AG09309 (cell line): ENCODE results near the gene AFTPH.

Experiments
- DNase-seq: peaks from one replicate; pipeline ENCODE4 v3.0.0-alpha.2; 2010; ENCODE audit warnings: low read depth
- H3K4me3 ChIP-seq: 2 replicates; pipeline ENCODE4 v1.5.1; 2011; ENCODE audit warnings: mild to moderate bottlenecking, low read depth, low read length, moderate library complexity; ENCODE audit not compliant: control insufficient read depth
- CTCF ChIP-seq: IDR thresholded peaks from 2 replicates; pipeline ENCODE4 v1.5.1; 2011; ENCODE audit warnings: mild to moderate bottlenecking, low read depth, low read length, inconsistent platforms; ENCODE audit not compliant: insufficient read depth, control insufficient read depth; ENCODE audit errors: missing control alignments

AFTPH gene

DNA sequence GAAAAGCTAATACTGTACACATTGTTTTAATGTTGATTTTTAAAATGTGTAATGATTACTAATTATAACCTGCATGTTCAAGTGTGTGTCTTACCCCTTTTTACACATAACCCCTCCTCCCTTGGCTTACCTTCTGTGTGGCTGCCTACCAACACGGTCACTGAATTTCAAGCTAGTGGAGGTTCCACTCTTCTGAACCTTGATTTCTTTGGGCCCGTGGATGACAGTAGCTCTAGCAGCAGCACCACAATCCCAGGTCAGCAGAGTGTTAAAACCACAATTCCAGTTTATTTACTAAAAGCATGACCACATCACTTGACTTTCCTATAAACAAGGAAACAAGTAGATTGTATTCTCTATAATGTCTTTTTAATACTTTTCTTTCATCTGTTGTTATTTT is 56.9 kb downstream of the AFTPH start:
- no peak overlapping the region for H3K4me3 ChIP-seq
- no peak for TF ChIP-seq CTCF
- DNase-seq, result no peak

DNA sequence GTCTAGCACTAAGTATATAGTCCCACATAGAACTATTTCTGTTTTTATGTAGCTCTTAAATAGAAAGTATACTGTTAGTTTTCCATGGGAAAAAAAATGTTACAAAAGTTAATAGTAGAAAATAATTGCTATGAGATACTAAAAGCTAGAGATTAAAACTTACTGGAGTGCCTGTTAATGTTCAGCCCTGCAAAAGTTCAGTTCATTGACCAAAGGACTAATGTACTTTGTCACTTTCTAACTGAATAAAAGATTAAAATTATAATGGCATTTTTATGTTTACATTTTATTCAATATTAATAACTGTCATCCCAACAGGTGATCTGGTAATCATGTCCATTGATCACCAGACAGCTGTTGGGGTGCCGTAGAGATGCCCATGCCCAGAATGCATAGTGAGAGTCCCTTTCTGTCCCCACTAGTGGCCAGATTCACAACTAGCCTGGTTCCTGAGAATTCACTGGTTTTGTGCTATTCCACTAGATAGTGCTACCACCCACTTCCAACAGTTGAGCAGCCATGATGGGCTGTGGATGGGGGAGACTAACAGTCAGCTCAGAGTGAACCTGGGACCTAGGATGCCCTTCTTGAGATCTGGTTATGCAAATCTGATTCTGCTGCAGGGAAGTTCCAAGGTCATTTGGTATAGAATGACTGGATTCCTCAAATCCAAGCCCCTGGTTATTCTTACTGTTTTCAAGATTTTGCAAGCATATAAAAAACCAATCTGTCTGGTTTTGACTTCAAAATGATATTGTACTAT is 57.8 kb downstream of the AFTPH start:
- no peak for TF ChIP-seq CTCF
- DNase-seq, result no peak
- H3K4me3 ChIP-seq, result no peak overlapping the region

GRCh38 chr2:64582774-64583340 is 58.7 kb downstream of the AFTPH start:
- no peak for TF ChIP-seq CTCF

DNA sequence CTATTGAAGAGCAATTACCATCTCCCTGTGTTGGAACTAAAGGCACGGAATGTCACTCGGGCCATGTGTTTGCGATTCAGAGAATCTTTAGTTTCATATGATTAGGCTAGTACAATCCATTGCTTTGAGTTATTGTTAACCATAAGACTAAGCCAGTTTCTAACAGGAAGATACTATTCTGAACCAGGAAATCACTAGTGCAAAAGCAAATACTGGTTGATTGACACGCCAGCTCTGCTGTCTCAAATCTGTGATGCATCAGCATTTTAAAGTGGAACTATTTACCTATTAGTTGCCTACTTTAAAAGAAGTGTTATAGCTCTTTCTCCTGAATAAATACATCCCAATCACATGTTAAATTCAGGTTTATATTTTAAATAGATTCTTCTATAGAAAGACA is 61.9 kb downstream of the AFTPH start:
- no peak for DNase-seq
- no peak for TF ChIP-seq CTCF
- no peak overlapping the region for H3K4me3 ChIP-seq

More at GRCh38 chr2:64582774-64583340, 58.7 kb downstream of the AFTPH start:
- H3K4me3 ChIP-seq, result no peak overlapping the region
- DNase-seq, result no peak

GRCh38 chr2:64586883-64587481 is 62.9 kb downstream of the AFTPH start:
- DNase-seq, result peak; percentile 27
- TF ChIP-seq CTCF, result peak; percentile 60

DNA sequence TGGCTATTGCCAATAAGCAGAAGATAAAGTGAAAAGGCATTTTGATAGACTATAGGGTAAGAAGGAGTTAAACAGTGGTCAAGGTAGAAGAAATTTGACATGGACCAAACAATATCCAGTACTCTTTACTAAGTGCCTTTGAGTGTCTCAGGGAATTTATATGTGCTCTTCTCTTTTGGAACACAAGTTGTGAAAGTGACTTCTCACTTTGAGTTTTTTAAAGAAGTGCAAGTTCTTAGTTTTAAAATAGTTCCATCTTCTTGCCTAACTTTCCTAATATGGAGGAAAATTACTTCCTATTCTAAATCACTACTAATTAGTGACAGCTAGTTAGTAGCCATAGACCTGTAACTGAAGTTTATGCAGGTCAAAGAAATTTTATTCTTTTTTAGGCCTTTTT is 63.4 kb downstream of the AFTPH start:
- DNase-seq, result no peak
- H3K4me3 ChIP-seq, result no peak overlapping the region
- TF ChIP-seq CTCF, result no peak

More at GRCh38 chr2:64586883-64587481, 62.9 kb downstream of the AFTPH start:
- no peak overlapping the region for H3K4me3 ChIP-seq
